ENCODE measurements around the gene DPRX.

Gene DPRX

GRCh38 chr19:53634768-53635167, 3.0 kb downstream of the DPRX start:
- Histone ChIP-seq H3K9ac (ENCODE audit: insufficient read length) (no peak overlapping the region), H3K36me3 (ENCODE audit: insufficient read depth, low read length) (no peaks in the 10 kb centered on the region), H3K4me3 (no peak overlapping the region), H3K27ac (no peak overlapping the region), H3K9me3 (ENCODE audit: low read depth, low read length) (no peaks in the 10 kb centered on the region)
- TF ChIP-seq POLR2AphosphoS5 (IDR thresholded peaks at IDR 0.05; ENCODE audit: borderline replicate concordance, low read depth, low read length), result no peak
- no peak for TF ChIP-seq FOXP2 (optimal IDR thresholded peaks at IDR 0.05; ENCODE audit: control extremely low read depth, extremely low read length, insufficient read depth)
- no peak for DNase-seq (ENCODE audit: low read depth, low spot score)

DNA sequence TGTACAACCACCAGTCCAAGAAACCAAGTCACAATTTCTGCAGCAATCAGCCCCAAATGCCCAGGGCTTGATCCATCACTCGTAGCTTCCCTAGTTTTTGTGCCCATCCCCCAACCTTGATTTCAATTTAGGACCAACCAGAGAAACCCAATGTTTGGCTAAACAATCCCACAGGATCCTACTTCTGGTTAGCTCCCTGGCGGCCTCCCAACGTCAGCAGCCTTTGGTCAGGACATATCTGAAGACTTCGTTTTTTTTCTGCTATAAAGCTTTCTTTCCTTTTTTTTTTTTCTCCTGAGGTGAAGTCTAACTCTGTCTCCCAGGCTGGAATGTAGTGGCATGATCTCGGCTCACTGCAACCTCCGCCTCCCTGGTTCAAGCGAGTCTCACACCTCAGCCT, 7.7 kb downstream of the DPRX start:
- no peak overlapping the region for H3K4me3 ChIP-seq
- H3K27ac ChIP-seq, result no peak overlapping the region
- no peak overlapping the region for H3K9ac ChIP-seq (ENCODE audit: insufficient read length)
- DNase-seq (ENCODE audit: low read depth, low spot score), result no peak
- TF ChIP-seq POLR2AphosphoS5 (IDR thresholded peaks at IDR 0.05; ENCODE audit: borderline replicate concordance, low read depth, low read length) (no peak), EZH2 (IDR thresholded peaks at IDR 0.05) (no peak), FOXP2 (optimal IDR thresholded peaks at IDR 0.05; ENCODE audit: control extremely low read depth, extremely low read length, insufficient read depth) (no peak)
- no peaks in the 10 kb centered on the region for H3K36me3 ChIP-seq (ENCODE audit: insufficient read depth, low read length)
- H3K9me3 ChIP-seq (ENCODE audit: low read depth, low read length), result no peaks in the 10 kb centered on the region

DNA sequence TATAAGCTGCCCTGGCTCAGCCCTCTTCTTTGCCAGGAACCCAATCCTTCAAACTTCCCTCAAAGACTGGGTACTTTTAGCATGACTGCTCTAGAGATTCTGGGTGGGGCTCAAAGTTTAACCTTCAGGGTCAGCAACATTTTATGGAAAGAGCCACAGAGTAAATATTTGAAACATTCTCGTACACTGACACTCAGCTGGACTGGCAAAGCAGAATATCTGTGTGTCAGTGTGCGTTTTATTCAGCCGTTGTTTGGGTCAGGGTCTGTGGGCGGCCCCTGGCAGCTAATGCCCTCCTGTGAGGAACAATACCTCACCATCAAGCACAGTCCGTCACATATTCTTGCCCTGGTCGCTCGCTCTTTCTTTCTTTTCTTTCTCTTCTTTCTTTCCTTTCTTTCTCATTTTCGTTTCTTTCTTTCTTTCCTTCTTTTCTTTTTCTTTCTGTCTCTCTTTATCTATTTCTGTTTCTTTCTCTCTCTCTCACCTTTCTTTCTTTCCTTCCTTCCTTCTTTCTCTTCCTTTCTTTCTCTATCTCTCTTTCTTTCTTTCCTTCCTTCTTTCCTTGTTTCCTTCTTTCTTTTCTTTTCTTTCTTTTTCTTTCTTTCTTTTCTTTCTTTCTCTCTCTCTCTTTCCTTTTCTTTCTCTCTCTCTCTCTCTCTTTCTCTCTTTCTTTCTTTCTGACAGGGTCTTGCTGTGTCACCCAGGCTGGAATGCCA, 10.7 kb downstream of the DPRX start:
- no peaks in the 10 kb centered on the region for H3K9me3 ChIP-seq (ENCODE audit: low read depth, low read length)
- TF ChIP-seq FOXP2 (optimal IDR thresholded peaks at IDR 0.05; ENCODE audit: control extremely low read depth, extremely low read length, insufficient read depth), result no peak
- TF ChIP-seq POLR2AphosphoS5 (IDR thresholded peaks at IDR 0.05; ENCODE audit: borderline replicate concordance, low read depth, low read length), result no peak
- no peak for TF ChIP-seq EZH2 (IDR thresholded peaks at IDR 0.05)
- H3K36me3 ChIP-seq (ENCODE audit: insufficient read depth, low read length), result no peaks in the 10 kb centered on the region
- no peak for DNase-seq (ENCODE audit: low read depth, low spot score)
- no peak overlapping the region for H3K9ac ChIP-seq (ENCODE audit: insufficient read length)
- no peak overlapping the region for H3K4me3 ChIP-seq
- no peak overlapping the region for H3K27ac ChIP-seq

- H3K36me3 ChIP-seq (ENCODE audit: insufficient read depth, low read length), result no peaks in the 10 kb centered on the region
- no peak overlapping the region for H3K27ac ChIP-seq
- no peak for DNase-seq (ENCODE audit: low read depth, low spot score)
- H3K9ac ChIP-seq (ENCODE audit: insufficient read length), result no peak overlapping the region
- H3K9me3 ChIP-seq (ENCODE audit: low read depth, low read length), result no peaks in the 10 kb centered on the region
- TF ChIP-seq FOXP2 (optimal IDR thresholded peaks at IDR 0.05; ENCODE audit: control extremely low read depth, extremely low read length, insufficient read depth), result no peak
- TF ChIP-seq POLR2AphosphoS5 (IDR thresholded peaks at IDR 0.05; ENCODE audit: borderline replicate concordance, low read depth, low read length), result no peak
- TF ChIP-seq EZH2 (IDR thresholded peaks at IDR 0.05), result no peak
- H3K4me3 ChIP-seq, result no peak overlapping the region
Measured at GRCh38 chr19:53644061-53644816, 12.4 kb downstream of the DPRX start.

DNA sequence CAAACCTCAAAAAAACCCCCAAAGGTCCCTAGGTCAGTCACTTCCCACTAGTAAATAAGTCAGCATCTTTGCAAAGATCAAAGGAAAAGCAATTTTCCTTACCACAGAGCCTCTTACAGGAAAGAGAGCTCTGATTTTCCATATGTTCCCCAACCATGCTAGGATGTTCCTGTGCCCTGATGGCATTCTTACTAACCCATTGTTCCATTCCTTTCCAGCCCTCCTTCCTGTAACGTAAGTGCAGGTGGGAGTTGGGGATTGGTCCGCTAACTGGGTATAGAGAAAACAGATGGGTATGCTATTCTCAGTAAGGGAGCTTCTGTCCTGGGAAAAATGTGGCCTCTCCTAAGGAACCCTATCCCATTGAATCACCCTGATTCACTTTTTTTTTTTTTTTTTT, 14.3 kb downstream of the DPRX start:
- DNase-seq (ENCODE audit: low read depth, low spot score), result no peak
- Histone ChIP-seq H3K27ac (no peak overlapping the region), H3K9ac (ENCODE audit: insufficient read length) (no peak overlapping the region), H3K4me3 (no peak overlapping the region), H3K36me3 (ENCODE audit: insufficient read depth, low read length) (no peaks in the 10 kb centered on the region), H3K9me3 (ENCODE audit: low read depth, low read length) (no peaks in the 10 kb centered on the region)
- TF ChIP-seq POLR2AphosphoS5 (IDR thresholded peaks at IDR 0.05; ENCODE audit: borderline replicate concordance, low read depth, low read length) (no peak), FOXP2 (optimal IDR thresholded peaks at IDR 0.05; ENCODE audit: control extremely low read depth, extremely low read length, insufficient read depth) (no peak), EZH2 (IDR thresholded peaks at IDR 0.05) (no peak)

- DNase-seq (ENCODE audit: low read depth, low spot score), result no peak
- no peaks in the 10 kb centered on the region for H3K9me3 ChIP-seq (ENCODE audit: low read depth, low read length)
- H3K4me3 ChIP-seq, result no peak overlapping the region
- no peak for TF ChIP-seq POLR2AphosphoS5 (IDR thresholded peaks at IDR 0.05; ENCODE audit: borderline replicate concordance, low read depth, low read length)
- TF ChIP-seq EZH2 (IDR thresholded peaks at IDR 0.05), result no peak
- no peak for TF ChIP-seq FOXP2 (optimal IDR thresholded peaks at IDR 0.05; ENCODE audit: control extremely low read depth, extremely low read length, insufficient read depth)
- no peak overlapping the region for H3K9ac ChIP-seq (ENCODE audit: insufficient read length)
- no peak overlapping the region for H3K27ac ChIP-seq
- no peaks in the 10 kb centered on the region for H3K36me3 ChIP-seq (ENCODE audit: insufficient read depth, low read length)
Measured at GRCh38 chr19:53647350-53647749, 15.6 kb downstream of the DPRX start.

GRCh38 chr19:53647792-53648191, 16.0 kb downstream of the DPRX start:
- DNase-seq (ENCODE audit: low read depth, low spot score), result no peak
- Histone ChIP-seq H3K4me3 (no peak overlapping the region), H3K27ac (no peak overlapping the region), H3K9ac (ENCODE audit: insufficient read length) (no peak overlapping the region), H3K36me3 (ENCODE audit: insufficient read depth, low read length) (no peaks in the 10 kb centered on the region), H3K9me3 (ENCODE audit: low read depth, low read length) (no peaks in the 10 kb centered on the region)
- TF ChIP-seq EZH2 (IDR thresholded peaks at IDR 0.05) (no peak), FOXP2 (optimal IDR thresholded peaks at IDR 0.05; ENCODE audit: control extremely low read depth, extremely low read length, insufficient read depth) (no peak), POLR2AphosphoS5 (IDR thresholded peaks at IDR 0.05; ENCODE audit: borderline replicate concordance, low read depth, low read length) (no peak)

DNA sequence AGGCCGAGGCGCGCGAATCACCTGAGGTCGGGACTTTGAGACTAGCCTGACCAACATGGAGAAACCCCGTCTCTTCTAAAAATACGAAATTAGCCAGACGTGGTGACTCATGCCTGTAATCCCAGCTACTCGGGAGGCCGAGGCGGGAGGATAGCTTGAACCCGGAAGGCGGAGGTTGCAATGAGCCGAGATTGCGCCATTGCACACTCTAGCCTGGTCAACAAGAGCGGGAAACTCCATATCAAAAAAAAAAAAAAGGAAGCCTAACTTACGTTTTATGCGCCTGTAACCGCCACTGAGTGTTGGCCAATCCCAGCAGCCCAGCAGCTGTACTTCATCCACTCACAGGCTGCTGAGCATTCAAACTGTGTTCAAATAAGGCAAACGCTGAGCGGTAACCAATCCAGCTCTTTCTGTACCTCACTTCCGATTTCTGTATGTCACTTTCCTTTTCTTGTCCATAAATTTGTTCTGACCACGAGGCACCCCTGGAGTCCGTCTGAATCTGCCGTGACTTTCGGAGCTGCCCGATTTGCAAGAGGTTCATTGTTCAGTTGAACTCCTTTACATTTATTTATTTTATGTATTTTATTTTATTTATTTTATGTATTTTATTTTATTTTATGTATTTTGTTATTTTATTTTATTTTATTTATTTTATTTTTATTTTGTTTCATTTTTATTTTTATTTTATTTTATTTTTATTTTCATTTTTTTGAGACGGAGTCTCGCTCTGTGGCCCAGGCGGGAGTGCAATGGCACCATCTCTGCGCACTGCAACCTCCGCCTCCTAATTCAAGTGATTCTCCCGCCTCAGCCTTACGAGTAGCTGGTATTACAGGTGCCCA, 18.2 kb downstream of the DPRX start:
- H3K9me3 ChIP-seq (ENCODE audit: low read depth, low read length), result no peaks in the 10 kb centered on the region; the same call in 1 of the 2 replicates
- TF ChIP-seq FOXP2 (optimal IDR thresholded peaks at IDR 0.05; ENCODE audit: control extremely low read depth, extremely low read length, insufficient read depth), result no peak
- TF ChIP-seq EZH2 (IDR thresholded peaks at IDR 0.05), result no peak
- no peak for TF ChIP-seq POLR2AphosphoS5 (IDR thresholded peaks at IDR 0.05; ENCODE audit: borderline replicate concordance, low read depth, low read length)
- H3K36me3 ChIP-seq (ENCODE audit: insufficient read depth, low read length), result no peaks in the 10 kb centered on the region
- no peak overlapping the region for H3K9ac ChIP-seq (ENCODE audit: insufficient read length)
- H3K27ac ChIP-seq, result no peak overlapping the region
- no peak overlapping the region for H3K4me3 ChIP-seq
- no peak for DNase-seq (ENCODE audit: low read depth, low spot score)

All from SK-N-MC (cell line).